Stimulated activated naive CD4-positive, alpha-beta T cell (primary cell): ENCODE measurements around the gene CDH10.

ENCODE experiments used
- DNase-seq, 6 experiments: peaks; one replicate each; lab custom pipeline; 2025; lab: John Stamatoyannopoulos, UW

CDH10 gene

DNA sequence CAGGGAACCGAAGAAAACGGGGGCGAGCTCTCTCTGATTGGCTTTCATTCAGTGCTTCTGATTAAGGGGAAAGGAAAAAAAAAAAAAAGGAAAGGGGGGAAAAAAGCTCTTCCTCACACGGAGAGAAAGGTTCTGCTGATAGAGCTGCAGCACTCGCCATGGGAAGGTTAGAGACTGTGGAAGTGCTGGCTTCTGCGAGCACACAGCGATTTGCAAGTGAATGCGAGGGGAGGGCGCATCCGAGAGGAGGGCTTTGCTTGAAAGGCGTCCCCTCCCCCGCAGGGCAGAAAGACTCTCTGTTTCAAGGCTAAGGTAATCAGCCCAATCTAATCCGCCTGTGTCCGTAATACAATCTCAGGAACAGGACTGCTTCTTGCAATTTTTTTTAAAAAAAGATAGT is at the start of gene CDH10:
Gene CDH10, minus strand, starts transcription at position 218 of the 400 bp plus-strand sequence. CDS start 51,488 bp downstream, outside the sequence.
- DNase-seq: no peak

DNA sequence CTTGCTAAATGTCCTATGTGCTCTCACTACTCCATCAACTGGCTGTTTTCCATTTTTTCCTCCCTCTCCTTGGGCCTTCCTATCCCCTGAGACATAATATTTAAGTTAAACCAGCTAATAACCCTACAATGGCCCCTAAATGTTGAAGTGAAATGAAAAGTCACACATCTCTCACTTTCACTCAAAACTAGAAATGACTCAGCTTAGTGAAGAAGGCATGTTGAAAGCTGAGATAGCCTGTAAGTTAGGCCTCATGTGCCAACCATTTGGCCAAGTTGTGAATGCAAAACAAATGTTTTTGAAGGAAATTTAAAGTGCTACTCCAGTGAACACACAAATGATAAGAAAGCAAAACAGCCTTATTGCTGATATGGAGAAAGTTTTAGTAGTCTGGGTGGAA is 48.8 kb upstream of the CDH10 start:
- no peak for DNase-seq

DNA sequence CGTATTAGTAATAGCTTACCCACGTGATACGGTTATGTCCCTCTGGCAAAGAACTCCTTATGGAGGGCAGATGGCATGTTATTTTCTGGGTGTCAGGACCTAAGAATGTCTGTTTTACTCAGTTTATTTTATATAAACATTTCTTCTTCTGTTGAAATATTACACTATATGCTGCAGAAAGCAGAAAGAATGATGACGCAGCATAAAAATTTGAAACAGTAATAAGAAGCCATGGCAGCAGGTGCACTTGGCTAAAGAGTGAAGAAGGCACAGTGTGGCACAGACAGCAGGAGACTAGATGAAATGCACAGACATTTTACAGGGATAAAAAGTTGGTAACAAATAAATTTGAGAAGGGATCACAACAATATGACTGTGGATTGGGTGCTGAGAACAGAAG is 46.3 kb upstream of the CDH10 start:
- DNase-seq: no peak

DNA sequence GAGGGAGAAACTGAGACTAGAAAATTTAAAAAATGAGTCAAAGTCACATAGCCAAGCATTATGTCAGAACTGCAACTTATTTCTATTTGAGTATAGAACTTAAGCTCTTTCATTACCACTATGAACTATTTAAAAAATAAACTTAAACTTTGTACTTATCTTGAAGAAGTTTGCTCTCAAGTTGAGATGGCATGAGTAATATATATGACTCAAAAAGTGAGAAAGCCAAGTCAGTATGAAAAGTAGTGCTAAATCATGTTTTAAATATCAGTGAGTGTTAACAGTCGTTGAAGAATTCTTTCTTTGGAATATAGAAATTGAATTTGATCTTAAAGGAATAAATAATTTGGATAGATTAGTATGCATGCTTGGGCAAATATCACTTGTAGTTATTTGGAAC is 36.3 kb upstream of the CDH10 start:
- no peak for DNase-seq

DNA sequence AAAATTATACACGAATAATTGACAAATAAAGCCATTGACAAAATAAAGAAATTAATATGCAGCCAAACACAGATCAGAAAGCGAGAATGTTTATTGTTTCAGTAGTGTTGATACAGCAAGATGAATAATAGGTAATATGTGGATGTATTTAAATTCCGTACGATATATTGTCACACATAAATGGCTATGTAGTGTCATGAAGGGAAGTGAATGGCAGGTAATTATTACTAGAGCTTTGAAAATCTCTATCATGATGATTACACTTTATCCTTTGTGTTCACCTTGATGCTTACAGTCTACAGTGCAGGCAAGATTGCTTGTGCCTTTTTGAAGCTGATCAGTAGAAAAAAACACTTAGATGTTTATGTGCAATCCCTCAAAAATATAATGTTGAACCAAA is 23.3 kb upstream of the CDH10 start:
- DNase-seq: no peak

DNA sequence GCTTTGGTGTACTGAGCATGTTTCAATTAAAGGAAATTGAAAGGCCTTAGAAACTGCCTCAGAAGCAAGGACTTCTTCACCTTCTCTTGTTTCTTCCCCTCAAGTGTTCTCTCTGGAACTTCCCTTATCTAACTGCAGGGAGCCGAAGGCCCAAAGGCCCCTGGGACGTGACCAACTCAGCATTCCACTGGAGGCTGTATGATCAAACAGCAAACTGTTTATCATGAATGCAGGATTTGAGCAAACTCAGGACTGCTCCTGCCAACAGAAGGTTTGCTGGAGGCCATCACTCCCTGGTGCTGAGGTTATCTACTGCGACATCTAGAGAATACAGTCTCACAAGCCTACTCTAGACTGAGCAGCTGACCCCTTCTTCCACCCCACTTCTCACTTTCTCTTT is 4.8 kb upstream of the CDH10 start:
- no peak for DNase-seq

DNA sequence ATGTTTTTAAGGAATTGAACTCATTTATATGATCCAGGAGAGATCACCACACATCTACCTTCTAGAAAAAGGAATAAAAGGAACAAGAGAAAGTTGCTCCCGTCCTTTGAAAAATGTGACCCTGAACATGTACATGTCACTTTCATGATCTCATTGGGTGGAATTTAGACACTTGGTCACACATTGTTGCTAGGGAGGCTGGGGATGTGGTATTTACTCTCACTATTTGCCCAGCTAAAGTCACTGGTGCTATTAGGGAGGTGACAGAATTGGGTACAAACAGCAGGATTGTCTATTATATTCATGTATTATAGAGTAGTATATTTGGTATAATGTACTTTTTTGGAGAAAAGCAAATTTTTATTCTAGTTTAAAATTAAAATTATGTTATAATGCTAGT is 2.1 kb upstream of the CDH10 start:
- no peak for DNase-seq

DNA sequence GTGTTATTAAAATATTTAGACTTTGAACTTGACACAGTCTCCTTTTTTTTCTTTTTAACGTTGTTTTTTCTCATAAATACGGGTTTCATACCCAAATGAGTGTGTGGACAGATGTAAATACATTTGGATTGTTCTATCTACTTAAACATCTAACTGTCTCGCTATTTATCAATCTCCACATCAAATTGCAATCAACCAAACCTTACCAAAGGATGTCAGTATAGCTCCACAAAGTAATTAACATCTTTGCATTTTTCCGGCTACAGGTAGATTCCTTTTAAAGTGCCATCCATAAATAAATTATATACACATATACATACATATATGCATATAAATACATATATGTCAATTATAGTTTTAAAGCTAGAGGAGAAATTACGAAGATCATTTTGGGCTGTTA is 705 bp upstream of the CDH10 start:
- DNase-seq: no peak

DNA sequence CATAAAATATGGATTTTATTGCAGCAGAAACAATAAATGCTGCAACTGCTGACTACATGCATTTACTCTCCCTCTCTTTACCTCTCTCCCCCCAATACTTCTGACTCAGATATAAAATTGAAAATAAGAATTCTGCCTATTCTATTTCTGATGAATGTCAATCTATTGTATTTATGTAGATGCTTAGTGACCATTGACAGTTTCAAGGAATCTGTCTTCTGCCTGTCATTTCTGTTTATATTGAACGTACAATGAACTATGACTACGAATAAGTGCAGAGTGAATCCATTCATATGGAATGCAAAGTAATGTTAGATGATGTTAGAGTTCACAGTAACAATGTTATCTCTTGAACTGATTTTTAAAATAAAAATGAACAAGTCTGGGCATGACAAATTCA is 898 bp downstream of the CDH10 start:
- no peak for DNase-seq

DNA sequence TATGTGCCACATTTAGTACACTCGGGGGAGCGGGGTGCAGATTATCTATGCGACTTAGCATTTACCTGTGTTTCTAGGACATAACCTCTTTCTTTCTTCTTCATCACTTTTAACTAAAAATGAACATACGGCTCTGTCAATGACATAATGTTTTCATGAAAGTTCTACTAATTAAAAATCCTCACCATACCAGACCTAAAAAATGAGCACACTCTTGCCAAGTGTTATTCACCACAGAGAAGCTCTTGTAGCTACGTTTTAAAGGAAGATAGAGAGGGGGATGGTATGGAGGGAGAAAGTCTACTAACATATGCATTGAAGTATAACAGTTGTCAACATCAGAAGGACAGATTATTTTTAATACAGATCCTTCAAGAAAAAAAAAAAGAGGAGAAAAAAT is 1.6 kb downstream of the CDH10 start:
- DNase-seq: no peak

DNA sequence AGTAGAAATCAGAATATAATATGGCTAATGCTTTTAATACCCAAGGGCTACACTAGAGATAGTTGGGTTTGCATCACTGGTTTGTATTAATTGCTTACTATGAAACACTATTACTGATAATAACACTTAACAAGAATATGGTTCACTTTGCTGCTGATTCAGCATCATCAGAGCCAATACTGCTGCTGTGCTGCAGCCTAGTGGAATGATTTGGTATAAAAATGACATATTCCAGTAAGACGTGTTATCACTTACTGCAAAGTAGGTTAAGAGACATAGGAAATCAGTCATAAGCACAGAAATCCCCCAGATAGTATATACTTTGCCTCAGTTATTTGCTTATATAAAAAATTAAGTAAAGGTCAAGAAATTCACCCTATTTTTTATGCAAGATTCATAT is 2.8 kb downstream of the CDH10 start:
- DNase-seq: no peak

DNA sequence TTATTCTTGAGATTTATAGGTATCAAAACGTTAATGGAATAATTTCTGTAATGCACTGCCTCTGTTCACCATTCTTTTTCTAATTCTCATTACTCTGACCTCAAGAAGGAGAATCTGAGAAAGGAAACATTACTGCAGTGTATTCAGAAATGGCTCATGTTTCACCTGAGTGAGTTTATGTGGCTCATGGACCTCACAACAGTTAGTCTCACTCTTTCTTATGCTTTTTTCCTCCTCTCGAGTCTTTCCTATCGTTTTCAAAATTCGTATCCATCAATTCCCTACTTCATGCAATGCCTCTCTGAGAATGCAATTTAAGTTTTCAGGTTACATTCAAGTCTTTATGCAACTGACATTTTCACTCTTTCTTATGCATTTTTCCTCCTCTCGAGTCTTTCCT is 9.6 kb downstream of the CDH10 start:
- DNase-seq: no peak

DNA sequence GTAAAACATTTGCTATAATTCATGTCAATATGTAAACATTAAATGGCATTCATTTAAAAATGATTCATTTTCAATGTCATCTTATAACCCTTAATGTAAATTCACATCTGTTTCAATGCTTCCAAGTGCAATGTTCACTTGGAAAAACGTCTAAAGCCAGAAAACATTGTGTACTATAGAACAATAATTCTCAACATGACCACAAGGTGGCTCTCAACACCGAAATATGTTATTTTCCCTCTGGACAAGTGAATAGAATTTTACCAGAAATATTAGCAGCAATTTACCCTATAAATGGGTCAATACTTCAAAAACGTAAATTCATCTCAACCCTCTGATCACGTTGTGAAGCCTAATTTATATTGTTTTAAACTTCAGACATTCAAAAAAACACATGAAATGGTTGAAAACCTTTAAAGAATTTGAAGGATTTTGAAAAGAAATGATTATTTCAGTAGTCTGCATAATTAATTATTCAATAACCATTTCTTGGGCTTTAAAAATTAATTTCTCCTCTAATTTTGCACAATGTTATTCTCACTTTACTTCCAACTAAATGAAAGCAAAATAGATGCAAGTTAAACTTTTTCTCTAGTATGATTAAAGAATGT is 11.0 kb downstream of the CDH10 start:
- no peak for DNase-seq

DNA sequence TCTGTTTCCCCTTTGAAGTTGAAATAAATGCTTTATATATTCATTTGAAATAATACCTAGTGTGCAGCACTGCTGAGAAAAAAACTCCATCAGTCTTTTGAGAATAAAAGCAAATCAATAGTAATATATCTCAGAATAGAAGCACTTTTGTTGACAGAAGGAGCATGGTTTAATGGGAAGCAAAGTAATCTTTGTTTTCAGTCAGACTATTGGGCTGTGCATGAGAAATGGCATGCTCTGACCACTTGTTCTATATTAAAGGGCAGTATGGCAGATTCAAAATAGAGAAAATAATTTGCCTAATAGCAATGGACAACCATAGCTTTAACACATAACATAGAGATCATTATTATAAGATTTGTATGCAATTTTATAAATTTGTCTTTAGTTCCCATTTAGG is 12.4 kb downstream of the CDH10 start:
- DNase-seq: no peak

DNA sequence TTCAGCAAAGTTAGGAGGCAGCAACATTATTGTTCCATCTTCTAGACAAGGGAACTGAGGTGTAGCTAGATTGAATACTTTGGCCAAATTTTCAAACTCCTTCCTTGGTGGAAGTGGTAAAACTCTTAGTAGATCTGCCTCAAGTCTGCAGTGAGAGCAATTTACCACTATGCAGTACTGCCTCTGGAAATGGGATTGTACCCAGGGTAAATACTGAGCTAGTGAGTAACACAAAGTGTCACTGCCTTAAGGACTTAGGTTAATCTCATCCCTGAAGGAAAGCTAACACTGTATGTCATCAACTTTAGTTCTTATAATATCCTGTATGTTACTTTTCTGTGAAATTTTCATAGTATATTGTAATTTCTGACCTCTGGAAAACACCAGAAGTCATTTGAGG is 13.9 kb downstream of the CDH10 start:
- DNase-seq: no peak

DNA sequence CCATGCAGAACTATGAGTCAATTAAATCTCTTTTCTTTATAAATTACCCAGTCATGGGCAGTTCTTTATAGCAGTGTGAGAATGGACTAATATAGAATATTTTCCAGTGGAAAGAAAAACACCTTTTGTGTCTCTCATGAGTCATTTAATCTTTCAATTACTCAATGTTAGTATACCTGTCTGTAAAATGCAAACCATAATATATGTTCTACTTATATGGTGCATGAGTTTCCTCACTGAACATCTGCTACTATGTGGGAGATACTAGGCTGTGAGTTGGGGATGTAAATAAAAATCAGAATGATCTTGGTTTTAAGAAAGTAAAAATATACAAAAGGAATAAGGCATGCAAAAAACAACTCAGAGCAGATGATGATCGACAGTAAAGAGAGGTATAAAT is 15.0 kb downstream of the CDH10 start:
- DNase-seq: no peak

DNA sequence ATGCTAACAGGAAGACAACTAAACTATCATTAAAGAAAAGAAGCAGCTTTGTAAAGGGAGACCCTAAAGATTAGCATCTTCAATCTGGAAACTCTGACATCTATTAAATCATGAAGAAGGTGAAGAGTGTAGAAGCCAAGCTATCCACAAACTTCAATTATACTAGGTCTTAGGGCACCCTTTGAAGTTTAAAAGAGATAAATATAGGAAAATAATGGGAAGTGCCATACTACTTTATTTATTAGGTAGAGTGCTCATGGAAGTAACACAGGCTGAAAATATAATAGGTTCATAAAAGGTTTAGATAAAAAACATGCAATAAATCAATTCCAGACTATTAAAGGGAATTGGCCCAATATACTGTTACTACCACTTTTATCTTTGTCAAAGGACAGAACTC is 19.9 kb downstream of the CDH10 start:
- no peak for DNase-seq

DNA sequence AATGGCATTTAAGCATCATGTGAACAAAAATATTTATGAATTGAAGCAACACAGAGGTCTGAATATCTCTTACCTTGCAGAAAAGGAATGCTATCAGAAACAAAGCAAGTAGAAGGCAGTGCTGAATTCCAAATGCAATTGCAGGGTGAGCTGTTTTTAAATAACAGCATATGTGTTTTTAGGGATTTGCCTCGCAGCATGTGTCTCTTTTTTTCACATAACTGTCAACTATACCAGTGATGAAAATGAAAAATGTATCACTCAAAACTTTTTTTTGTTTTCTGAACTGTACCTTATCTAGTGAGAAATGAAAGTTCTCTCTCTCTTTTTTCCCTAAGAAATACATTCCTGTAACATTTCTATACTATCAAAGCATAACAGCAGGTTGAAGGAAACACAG is 21.2 kb downstream of the CDH10 start:
- DNase-seq: no peak

DNA sequence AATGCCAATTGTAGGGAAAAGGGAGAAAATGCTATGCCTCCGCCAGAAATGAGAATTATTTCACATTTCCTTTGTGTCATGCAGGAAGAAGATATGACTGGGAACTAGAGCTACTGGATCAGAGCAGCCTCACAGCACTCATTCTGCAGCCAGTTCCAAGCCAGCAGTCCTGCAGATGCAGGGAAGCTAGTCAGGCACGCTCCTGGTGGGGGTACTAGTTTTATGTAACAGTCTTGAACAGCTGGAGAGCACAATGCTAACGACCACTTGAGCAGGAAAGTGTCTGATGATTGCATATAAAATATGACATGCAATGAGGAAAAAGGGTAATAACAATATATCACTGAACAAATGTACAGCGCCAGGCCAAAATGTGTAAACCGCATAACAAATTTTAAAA is 21.7 kb downstream of the CDH10 start:
- no peak for DNase-seq

DNA sequence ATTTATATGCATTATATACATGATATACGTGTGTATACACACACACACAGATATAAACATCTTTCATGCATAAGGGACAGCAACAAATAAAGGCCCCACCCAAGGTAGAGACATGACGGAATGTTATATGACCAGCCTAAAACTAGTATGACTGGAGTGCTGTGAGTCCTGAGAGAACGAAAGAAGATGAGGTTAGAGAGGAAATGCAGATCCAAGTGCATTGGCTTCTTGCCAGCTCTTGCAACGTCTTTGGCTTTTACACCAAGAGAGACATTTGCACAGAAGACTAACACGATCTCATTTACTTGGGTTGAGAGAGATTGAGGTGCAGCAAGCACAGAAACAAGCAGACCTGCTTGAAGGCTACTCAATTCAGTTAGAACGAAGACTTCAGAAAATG is 23.0 kb downstream of the CDH10 start:
- DNase-seq: no peak

DNA sequence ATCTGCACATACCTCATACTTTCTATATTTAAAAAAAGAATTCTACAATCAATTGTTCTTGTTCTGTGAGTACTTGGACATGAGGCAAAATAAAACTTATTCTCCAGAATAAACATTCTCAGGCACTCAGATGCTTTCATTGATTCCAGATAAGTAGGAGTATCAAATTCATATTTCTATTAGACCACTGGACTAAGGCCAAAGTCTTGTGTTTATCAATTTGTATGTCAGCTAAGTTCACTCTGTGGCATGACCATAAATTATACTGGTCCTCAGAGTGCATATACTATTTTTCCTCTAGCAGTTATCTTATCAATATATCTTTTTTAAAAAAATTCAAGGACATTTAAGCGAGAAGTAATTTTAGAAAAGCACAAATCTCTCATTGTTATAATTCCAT is 28.2 kb downstream of the CDH10 start:
- no peak for DNase-seq

DNA sequence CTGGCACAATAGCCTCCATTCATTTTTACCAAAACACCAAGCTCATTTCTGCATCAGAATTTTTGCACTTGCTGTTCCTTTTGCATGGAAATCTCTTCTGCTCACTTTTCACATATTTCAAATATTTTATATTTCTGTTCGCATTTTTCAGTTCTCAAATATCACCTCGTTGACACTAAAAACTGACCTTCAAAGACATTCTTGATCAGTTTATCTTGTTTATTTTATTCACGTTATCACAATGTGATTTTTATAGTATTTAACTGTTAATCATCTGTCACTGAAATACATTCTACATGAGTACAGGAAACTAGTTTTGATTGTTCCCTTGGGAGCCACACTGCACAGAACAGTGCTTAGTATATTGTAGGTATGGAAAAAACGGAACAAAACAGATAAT is 29.6 kb downstream of the CDH10 start:
- DNase-seq: no peak

DNA sequence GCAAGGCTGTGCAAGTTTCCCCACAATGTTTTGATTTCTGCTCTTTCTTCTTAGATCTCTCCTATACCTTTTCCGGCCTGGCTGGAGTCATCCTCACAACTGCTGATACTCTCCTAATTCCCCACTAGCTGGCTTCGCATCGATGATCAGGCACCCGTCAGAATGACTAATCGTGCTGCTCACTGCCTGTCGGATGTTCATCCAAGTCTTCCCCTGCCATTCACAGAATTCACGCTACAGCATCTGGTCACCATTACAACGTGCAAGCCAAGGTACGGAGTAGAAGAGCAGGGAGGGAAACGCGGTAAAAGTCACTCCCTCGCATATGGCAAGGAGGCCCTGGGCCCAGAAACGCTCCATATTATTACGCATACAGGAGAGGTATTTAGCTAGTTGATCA is 35.1 kb downstream of the CDH10 start:
- no peak for DNase-seq

DNA sequence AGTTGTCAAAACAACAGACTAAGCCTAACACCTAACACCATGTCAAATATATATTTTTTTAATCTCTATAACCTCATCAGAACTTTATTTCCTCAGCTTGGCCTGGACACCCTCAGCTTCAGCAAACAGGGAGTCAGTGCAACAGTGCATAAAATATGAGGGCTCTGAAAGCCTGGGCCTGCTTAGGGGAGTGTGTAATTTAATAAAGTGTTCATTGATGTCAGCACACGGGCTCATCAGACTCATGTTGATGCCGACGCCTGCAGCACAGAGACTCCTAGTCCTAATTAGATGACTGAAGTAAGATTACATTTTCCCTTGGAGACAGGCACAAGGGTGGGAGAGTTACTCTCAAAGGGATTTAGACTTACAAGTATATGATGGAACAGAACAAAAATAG is 37.8 kb downstream of the CDH10 start:
- DNase-seq: no peak

DNA sequence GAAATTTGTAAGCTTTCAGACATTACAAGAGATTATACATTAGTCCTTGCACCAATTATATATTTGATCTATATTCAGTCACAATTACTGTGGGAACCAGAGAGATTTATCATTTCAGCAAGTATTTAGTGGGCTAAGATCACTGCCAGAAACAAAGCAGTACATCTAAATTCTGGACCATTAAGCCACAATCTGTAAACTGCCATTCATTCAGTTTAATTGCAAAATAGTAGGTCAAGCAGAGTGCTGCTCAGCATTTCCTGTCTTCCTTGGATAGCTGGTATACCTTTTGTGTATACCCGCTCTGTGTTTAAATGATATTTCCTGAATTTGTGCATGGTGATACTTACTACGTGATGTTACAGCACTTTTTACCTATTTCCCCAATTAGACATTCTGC is 42.6 kb downstream of the CDH10 start:
- no peak for DNase-seq
